Activated CD8-positive, alpha-beta memory T cell treated with anti-CD3 and anti-CD28 coated beads for 24 hours (primary cell): Measurements from ENCODE around the gene EDC3.
"Not testable (repeated sequence)": the region's sequence is repeated elsewhere in the genome, so short reads cannot be mapped to it uniquely, and the experiment has no call there.

Experiments used
- DNase-seq: peaks from one replicate; pipeline ENCODE4 v3.0.0-alpha.2; 2020

EDC3 gene, protein sequence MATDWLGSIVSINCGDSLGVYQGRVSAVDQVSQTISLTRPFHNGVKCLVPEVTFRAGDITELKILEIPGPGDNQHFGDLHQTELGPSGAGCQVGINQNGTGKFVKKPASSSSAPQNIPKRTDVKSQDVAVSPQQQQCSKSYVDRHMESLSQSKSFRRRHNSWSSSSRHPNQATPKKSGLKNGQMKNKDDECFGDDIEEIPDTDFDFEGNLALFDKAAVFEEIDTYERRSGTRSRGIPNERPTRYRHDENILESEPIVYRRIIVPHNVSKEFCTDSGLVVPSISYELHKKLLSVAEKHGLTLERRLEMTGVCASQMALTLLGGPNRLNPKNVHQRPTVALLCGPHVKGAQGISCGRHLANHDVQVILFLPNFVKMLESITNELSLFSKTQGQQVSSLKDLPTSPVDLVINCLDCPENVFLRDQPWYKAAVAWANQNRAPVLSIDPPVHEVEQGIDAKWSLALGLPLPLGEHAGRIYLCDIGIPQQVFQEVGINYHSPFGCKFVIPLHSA

DNA sequence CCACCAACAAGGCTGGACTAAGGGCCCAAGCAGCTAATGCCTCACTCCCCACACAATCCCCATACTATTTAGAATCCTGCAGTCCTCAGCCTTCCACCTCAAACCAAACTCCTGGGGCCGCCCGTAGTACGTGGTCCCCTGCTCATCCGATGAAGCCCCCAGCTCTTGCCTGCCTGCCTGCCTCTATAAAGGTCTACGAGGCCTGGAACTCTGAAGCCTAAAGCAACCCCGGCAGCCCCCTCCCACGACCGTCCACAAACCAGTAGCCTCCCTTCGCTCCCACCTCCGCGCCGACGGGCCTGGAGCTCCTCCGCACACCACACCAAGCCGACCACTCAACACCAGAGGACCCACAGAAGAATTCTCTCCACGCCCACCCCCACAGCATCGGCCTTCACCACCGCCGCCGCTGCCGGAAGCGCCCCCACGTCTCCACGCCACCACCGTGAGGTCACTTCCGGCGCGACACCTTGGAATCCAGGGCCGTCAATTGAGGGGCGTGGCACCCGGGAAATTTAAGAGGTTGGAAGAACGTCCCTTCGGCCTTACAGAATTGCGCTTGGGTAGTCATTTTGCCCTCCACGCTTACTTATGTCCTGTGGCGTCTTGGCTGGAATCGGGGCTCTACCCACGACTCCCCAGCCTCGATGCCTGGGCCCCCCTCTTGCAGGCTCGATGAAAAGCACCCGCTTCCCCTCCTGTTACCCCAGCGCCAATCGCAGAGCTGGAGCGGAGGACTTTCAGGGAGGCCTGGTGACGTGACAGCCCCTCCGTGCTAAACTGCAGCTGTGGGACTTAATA lies at the start of gene EDC3:
Gene EDC3, minus strand, starts transcription at position 428 of the 801 bp plus-strand sequence. CDS start 20,900 bp downstream, outside the sequence.
- DNase-seq = peak; percentile 94

DNA sequence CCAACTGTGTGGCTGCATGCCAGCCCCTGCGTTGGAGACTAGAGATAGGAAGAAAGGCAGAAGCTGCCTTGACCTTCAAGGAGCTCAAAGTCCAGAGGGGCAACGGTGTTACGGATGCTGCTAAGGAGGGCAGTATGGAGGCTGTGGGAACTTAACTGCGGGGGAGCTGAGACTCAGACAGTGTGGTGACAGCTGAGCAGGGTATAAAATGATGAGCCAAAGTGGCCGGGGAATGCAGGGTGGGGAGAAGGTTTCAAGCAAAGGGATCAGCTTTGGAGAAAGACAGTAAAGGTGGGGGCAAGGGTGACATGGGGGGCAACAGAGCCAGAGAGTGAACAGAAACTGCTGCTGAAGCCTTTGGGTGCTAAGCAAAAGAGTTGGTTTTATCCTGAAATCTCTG lies 46.6 kb upstream of the EDC3 start:
- no peak for DNase-seq

DNA sequence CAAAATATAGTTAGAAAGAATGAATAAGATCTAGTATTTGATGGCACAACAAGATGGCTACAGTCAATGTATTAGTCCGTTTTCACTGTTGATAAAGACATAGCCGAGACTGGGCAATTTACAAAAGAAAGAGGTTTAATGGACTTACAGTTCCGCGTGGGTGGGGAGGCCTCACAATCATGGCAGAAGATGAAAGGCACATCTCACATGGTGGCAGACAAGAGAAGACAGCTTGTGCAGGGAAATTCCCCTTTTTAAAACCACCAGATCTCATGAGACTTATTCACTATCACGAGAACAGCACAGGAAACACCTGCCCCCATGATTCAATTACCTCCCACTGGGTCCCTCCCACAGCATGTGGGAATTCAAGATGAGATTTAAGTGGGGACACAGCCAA lies 42.4 kb upstream of the EDC3 start:
- not testable (repeated sequence) for DNase-seq

DNA sequence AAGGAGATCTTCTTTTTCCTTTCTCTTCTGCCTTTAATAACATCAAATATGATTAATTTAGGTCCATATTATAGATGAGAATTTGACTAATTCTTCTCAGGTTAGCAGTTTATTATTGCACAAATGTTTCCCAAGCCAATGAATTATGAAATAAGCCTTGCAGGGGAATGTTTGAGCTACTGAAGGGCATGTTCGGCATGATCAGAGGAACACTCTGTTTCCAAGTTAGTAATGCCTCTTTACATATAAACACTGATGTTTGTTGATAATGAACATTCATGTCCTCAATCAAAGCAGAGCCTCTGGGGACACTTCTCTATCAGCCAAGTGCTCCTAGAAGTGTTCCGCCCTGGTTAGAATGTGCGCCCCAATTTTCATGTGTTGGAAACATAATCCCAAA lies 39.5 kb upstream of the EDC3 start:
- no peak for DNase-seq

DNA sequence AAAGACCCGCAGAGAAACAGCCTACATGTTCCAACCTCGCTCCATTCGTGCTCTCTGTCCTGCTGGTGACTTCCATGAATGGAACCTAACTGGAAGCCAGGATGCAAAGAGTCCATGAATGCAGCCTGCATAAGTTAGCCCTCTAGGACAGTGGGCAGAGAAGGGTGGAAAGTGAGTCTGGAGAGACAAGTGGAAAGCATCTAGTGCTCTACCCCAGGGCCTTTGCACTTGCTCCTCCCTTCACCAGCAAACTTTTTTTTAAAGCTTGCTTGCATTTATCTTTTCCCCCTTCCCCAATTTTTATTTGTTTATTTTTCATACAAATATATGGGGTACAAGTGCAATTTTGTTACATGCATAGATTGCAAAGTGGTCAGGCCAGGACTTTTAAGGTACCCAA lies 37.4 kb upstream of the EDC3 start:
- no peak for DNase-seq

DNA sequence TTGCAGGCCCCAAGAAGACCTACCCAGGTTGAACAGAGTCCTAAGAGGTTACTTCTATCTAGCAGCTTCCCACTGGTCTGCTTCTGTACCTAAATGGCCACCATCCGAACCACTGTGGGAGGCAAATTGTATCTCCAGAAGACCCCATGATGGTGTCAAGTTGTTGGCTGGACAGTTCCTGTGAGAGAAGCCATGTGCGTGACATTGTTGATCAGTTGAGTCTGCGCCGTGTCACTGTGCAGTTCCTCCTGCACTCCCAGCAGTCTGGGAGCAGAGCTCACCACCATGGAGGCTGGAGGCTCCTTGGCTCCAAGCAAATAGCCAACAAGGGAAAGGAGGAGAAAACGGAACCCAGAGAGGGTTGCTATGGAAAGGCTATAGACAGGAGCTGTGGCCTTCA lies 37.0 kb upstream of the EDC3 start:
- no peak for DNase-seq

DNA sequence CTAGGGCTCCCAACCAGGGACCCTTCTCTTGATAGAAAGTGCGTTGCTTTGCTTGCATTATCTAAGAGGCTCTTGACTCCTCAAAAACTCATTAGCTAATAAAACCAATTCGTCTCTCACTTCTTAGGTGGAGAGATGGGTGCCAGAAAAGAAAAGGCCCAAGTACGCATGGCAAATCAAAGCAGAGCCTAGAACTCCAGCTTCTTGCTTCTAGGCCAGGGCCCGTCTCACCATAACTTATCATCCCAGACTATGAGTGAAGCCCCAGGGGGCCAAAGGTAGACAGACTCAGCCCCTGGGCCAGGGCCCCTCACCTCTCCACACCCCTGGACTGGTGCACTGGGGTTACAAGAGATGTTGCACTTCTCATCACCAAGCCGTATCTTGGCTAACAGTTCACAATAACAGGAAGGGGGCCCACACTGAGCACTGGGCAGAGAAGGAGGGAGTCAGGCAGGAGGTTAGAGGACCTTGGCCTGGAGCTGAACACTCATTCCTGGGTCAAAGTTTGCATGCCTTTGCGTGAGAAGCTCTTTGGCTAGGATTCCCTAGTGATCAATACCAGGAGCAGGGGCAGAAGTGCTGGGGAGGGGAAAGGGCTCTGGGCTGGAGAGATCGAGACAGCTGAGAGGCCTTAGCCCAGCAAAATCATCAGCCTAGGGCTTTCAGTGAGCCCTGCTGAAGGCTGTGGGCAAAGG lies 34.9 kb upstream of the EDC3 start:
- DNase-seq = no peak

DNA sequence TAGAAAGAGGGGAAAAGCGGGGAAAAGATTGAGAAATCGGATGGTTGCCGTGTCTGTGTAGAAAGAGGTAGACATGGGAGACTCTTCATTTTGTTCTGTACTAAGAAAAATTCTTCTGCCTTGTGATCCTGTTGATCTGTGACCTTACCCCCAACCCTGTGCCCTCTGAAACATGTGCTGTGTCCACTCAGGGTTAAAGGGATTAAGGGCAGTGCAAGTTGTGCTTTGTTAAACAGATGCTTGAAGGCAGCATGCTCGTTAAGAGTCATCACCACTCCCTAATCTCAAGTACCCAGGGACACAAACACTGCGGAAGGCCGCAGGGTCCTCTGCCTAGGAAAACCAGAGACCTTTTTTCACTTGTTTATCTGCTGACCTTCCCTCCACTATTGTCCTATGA lies 33.5 kb upstream of the EDC3 start:
- not testable (repeated sequence) for DNase-seq

DNA sequence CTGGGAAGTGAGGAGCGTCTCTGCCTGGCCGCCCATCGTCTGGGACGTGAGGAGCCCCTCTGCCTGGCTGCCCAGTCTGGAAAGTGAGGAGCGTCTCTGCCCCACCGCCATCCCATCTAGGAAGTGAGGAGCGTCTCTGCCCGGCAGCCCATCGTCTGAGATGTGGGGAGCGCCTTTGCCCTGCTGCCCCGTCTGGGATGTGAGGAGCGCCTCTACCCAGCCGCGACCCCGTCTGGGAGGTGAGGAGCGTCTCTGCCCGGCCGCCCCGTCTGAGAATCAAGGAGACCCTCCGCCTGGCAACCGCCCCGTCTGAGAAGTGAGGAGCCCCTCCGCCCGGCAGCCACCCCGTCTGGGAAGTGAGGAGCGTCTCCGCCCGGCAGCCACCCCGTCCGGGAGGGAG lies 32.9 kb upstream of the EDC3 start:
- DNase-seq = not testable (repeated sequence)

DNA sequence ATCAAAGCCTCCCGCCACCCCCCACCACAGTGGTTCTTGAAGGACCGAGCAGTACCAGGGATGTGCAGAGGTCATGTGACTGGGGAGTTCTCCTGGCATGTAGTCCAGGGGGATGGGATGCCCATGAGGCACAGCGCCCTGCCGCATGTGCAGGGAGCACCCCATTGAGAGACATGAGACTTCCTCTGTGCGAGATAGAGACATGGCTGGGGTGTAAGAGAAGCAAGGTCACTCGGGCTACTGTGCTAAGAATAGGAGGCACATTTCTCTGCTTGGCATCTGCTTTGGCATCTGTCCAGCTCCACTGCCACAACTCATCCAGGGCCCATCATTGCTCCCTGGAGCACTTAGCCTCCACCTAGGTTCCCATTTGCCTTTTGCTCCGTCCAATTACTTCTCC lies 31.9 kb upstream of the EDC3 start:
- peak; percentile 56 for DNase-seq

DNA sequence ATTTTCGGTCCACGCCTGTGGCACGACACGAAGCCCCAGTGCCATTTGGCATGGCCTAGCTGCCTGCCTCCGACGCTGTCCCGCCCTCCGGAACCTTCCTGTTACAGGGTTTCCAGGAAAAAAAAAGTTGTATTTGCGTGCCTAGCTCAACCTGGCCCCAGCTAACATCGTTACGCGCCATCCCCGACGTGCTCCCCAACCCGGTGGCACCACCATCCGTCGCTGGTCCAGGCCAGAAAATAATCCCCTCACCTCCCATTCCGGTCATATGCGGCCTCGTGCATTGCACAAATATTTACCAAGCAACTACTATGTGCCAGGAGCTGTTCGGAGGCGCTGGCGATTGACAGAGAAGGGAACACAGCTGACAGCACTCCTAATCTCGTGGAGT lies 30.9 kb upstream of the EDC3 start:
- no peak for DNase-seq

DNA sequence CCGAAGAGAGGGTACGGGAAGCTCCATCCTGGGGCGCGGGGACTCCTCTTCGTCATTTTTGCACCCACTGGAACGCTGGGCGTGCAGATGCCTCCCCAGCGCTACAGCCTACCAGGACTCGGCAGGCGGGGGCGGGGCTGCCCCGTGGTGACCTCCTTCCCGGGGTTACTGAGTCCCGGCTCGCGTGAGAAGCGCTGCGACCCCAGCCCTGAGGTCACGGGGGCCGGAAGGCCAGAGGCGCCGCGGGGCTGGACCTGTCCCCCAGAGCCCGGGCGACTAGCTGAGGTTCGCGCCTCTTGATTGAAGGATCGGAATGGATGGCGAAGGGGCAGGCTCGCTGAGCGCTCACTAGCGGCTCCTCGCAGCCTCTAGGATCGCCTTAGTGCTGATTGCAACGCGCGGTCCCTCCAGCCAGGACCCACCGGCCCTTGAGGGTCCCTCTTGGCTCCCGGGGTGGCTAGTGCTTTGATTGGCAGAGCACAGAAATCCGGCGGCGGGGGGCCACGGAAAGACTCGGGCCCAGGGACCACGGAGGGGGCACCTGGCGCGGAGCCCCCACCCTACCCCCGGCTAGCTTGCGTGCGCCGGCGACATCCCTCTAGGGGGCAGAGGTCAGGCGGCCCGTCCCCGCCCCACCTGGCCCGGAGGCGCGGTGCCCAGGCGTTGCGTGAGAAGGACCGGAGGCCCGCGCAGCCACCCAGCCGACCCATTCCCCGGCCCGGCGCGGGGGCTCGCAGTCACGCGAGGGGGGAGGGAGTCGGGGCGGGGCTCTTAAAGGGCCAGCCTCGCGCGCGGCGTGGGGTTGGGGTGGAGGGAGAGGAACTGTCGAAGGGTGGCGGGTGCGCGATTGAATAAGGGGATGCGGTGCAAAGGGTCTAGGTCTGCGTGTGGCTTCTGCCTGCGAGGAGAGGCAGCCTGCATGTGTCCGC lies 30.3 kb upstream of the EDC3 start:
- peak; percentile 90 for DNase-seq

DNA sequence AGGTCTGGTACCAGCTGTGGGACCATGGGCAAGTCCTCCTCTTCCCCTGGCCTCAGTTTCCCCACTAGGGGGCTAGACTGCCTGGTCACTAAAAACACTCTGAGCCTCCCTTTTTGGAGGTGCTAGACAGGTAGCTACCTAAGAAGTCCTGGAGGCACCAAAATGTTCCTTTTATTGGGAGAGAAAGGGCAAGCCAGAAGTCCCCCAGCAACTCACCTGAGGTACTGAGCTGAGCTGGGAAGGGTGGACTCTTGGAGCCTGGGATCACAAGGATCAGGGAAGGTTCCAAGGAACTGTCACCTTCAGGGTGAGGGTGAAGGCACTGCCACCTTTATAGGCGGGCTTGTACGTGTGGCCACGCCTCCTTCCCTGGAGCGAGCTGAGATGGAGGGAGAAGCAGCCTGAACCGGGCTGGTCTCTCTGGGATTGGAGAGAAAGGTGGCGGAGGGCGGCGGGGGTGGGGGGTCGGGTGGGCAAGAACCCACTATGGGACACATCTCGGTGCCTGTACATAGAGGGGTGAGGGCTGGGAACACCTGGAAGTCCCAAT lies 29.5 kb upstream of the EDC3 start, which contains the start of gene CYP1A1:
Gene CYP1A1, minus strand, starts transcription at position 304 of the 550 bp plus-strand sequence. CDS start 2,431 bp downstream, outside the sequence.
- DNase-seq = peak; percentile 75

DNA sequence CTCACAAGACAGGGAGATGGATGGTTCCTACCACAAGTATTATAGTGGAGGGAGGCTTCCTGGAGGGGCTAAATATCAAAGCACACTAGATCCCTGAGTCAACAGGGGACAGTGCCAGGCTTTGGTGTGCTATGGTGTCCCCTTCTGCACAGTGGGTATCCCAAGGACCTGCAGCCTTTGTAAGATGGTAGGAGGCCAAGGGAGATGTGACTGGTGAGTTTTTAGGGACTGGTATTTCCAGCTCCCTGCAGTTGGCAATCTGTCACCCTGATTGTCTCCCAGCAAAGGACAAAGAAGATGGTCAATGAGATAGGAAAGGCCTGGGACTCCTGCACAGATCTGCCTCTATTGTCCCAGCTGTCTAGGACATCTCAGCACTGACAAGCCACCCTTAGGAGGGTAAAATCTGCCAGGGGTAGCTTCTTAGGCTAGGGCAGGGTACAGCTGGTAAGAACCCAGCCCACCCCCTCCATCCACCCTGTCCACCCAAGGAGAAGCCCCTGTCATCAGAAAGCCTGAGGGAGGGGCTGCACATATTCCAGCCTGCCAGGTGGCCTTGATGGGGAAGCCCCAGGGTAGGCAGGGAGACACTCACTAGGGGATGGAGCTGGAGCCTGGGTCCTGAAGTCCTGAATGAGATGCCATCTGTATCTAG lies 28.9 kb upstream of the EDC3 start:
- no peak for DNase-seq

DNA sequence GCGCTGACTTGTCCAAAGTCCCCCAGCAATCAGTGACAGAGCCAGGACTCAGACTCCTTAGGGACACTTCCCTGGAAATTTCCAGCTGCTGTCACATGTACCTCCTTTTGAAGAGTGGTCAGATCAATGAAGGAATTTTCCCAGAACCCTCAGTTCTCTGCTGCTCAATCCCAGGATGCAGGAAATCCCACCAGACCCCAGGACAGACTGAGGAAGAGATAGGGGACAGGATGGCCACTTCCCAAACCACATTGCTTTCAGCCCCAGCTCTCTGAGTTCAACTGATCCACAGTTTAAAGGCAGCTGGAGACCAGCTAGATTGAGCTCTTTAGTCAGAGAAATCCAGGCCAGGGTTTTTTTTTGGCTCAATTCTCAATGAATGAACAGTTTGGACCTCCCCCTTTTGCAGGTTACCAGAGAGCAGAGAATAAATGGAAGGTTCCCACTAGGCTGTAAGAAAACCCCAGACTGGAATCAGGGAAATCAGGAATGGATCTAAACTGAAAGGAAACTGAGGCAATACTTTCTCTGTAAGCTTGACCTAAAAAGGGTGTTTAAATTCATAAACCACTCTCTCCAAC lies 28.0 kb upstream of the EDC3 start:
- peak; percentile 35 for DNase-seq

DNA sequence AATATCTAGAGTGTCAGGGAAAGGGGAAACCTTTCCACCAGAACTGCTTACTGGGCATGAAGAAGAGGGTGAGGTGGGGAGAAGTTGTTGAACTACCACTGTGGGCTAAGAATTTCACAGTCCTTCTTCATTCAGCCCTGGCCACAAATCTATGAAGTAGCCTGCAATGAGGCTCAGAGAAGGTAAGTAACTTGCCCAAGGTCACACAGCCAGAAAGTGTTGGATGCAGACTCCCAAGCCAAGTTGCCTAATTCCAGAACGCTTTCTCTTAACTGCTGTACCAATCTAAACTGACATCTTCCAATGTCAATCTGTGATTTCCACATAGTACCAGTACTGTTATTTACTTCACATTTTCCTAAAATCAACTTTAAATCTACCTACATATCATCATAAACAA lies 27.4 kb upstream of the EDC3 start:
- DNase-seq = no peak

DNA sequence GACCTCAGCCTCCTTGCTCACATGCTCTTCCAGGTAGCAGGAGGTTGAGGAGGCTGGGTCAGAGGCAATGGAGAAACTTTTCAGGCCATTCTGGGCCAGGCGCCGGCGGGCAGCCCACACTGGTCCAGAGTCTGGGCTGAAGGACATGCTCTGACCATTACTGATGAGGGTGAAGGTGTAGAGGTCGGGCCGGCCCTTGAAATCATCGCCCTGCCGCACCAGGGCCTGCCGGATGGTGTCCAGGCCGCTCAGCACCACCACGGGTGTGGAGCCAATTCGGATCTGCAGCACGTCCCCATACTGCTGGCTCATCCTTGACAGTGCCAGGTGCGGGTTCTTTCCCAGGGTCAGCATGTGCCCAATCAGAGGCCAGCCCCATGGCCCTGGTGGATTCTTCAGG lies 26.8 kb upstream of the EDC3 start:
- no peak for DNase-seq

DNA sequence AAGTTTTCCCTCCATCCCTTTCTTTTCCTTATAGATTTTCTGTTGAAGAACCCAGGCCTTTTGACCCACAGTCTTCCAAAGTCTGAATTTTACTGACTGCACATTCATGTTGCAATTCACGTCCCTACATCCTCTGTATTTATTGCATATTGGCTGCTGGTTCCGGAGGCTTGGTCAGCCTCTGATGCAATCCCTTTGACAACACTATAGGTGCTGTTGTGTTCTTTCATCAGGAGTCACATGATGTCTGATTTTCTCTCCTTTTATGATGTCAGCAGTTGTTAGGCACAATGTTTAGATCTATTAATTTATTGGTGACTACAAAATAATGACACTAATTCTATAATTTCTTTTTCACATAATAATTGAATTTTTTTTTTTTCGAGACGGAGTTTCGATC lies 20.8 kb upstream of the EDC3 start:
- DNase-seq = no peak

DNA sequence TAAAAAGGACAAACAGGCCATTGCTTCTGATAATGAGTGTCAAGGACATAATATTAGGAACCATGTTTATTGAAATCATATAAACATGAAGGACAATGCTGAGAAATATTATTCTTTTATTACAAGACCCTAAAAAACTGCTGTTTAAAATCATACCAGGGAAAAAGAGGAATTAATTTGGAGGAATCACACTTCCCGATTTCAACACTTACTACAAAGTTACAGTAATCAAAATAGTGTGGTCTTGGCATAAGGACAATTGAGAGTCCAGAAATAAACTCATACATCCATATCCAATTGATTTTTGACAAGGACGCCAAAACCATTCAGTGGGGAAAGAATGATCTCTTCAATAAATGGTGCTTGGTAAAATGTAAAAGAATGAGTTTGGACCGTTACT lies 16.5 kb upstream of the EDC3 start:
- no peak for DNase-seq

DNA sequence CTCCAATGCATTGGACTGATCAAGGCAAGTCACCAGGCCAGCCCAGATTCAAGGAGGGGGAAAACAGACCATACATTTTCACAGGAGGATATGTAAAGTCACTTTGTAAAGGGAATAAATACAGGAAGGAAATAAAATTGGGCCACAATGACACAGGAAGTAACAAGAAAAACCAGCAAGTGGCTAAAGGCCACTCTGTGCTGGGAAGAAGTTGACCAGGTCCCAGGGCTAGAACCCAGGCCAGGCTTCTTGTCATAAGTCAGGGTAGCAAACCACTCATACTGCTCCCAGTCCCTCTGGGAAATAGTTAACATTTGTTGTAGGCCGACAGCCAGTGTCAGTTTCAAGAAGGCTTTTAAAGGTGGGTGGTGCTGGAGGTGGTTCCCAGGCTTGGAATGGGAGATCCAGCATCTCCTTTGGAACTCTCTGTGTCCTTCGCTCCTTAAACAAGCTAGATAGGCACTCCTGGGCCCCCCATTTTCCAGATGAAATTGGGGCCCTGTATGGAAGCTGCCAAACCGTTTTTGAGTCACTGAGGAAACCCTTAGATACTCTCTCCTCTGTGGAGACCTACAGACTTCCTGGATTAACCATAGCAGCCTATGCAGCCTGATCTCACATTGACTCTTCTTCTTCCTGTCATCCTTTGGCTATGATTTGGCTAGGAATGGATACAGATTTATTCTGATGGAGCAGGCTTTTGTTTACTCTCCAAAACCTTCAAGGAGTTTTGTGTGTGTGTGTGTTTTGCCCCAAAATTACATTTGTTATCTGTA lies 14.7 kb upstream of the EDC3 start:
- peak; percentile 42 for DNase-seq
